ENCODE results near the gene COG5.
"Not testable (repeated sequence)": the region's sequence is repeated elsewhere in the genome, so short reads cannot be mapped to it uniquely, and the experiment has no call there.

COG5 gene

DNA sequence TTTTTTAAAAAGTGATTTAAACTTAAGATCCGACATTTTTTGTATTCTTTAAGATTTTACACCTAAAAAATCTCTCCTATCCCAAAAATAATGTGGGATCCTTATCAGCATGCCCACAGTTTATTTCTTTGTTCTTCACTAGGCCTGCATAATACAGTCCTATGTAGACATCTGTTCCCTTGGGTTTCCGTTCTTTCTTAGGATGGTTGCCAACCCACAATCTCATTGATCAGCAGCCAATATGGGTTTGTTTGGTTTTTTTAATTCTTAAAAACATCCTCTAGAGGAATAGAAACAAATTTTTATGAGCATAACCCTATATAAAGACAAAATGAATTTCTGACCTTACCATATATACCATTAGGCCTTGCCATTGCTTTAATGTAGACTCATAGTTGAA lies 403.3 kb downstream of the COG5 start:
- DNase-seq (ENCODE audit: low spot score), result no peak

- DNase-seq (ENCODE audit: low spot score), result no peak
Observed at GRCh38 chr7:107158028-107158427, 405.7 kb downstream of the COG5 start.

- no peak for DNase-seq (ENCODE audit: low spot score)
Observed at GRCh38 chr7:107157091-107157490, 406.6 kb downstream of the COG5 start.

DNA sequence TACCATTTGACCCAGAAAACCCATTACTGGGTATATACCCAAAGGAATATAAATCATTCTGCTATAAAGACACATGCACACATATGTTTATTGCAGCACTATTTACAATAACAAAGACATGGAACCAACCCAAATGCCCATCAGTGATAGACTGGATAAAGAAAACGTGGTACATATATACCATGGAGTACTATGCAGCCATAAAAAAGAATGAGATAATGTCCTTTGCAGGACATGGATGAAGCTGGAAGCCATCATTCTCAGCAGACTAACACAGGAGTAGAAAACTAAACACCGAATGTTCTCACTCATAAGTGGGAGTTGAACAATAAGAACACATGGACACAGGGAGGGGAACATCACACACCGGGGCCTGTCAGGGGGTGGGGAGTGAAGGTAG lies 408.0 kb downstream of the COG5 start:
- DNase-seq (ENCODE audit: low spot score), result not testable (repeated sequence)

DNA sequence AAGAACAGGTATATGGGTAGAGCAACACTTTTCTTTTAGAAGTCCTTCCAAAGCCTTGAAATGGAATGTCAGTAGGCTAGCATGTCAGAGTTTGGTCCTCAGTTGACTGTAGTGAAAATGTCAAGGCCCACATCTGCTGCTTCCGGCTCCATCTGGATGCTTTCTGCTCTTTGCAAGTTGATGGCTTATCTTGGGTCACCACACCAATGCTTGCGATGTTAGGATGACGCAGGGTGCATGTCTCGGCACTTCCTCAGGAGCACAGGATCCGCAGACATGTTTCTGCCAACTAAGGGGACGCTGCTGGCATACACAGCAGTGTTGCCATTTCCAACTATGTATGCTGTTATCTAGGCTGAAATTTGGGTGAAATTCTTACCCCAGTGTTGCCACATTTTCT lies 408.9 kb downstream of the COG5 start:
- no peak for DNase-seq (ENCODE audit: low spot score)

DNA sequence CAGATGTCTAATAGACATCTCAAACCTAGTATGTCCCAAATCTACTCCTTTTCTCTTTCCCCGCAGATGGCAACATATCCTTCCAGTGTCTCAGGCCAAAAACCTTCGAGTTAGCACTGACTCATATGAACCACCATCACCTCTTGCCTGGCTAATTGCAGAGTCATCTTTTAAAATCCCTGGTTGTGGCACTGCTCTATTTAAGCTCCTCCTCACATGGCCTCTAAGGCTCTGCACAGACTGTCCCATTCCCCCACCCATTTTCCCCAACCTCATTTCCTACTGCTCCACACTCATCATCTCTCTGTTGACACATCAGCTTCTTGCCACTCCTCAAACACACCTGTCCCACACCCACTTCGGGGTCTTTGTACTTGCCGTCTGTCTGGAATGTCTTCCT lies 411.7 kb downstream of the COG5 start:
- no peak for DNase-seq (ENCODE audit: low spot score)

Small RNA genes within 50 kb of the gene (small RNA-seq; reads per million reads assigned to genes)
- gene AC002381.1 (0 reads per million in 2 experiments), gene RF01233 (0 reads per million in 2 experiments)

Data from SK-N-DZ (cell line).